Mesendoderm (in vitro differentiated cells): ENCODE measurements around the gene CHAC1.
A peak's percentile ranks its signal among the peaks of the same experiment; 100 is the strongest.

Experiments
- DNase-seq: peaks from one replicate; pipeline ENCODE4 v3.0.0; 2013
- H2AK5ac ChIP-seq: 2 replicates; pipeline ENCODE4 v1.6.1; 2013; ENCODE audit warnings: low read length, inconsistent platforms
- H2BK120ac ChIP-seq: 2 replicates; pipeline ENCODE4 v1.6.1; 2013; ENCODE audit warnings: low read depth, mild to moderate bottlenecking, low read length, moderate library complexity, mixed read lengths
- H2BK15ac ChIP-seq: replicated peaks from 2 replicates; pipeline ENCODE4 v1.6.1; 2013; ENCODE audit warnings: low read depth, mild to moderate bottlenecking, moderate library complexity
- H2BK5ac ChIP-seq: 2 replicates; pipeline ENCODE4 v1.6.1; 2013; ENCODE audit warnings: low read length, inconsistent platforms
- H3K18ac ChIP-seq: 2 replicates; pipeline ENCODE4 v1.6.1; 2013; ENCODE audit warnings: mild to moderate bottlenecking, low read length, mixed read lengths
- H3K23ac ChIP-seq: one replicate; pipeline ENCODE4 v1.6.1; 2013; ENCODE audit warnings: low read length
- H3K27ac ChIP-seq: 2 replicates; pipeline ENCODE4 v1.5.1; 2013; ENCODE audit warnings: low read depth, mild to moderate bottlenecking, inconsistent platforms, low read length, moderate library complexity
- H3K27me3 ChIP-seq: 2 replicates; pipeline ENCODE4 v1.6.1; 2013; ENCODE audit warnings: low read length, control low read depth, mild to moderate bottlenecking, inconsistent platforms; ENCODE audit not compliant: insufficient read depth, poor library complexity
- H3K36me3 ChIP-seq: 2 replicates; pipeline ENCODE4 v1.6.1; 2013; ENCODE audit warnings: low read length, inconsistent platforms; ENCODE audit not compliant: control insufficient read depth, insufficient read depth
- H3K4ac ChIP-seq: one replicate; pipeline ENCODE4 v1.6.1; 2013; ENCODE audit warnings: low read depth, mild to moderate bottlenecking, low read length, moderate library complexity
- H3K4me1 ChIP-seq: 2 replicates; pipeline ENCODE4 v1.6.1; 2013; ENCODE audit warnings: low read depth, low read length, inconsistent platforms; ENCODE audit not compliant: control insufficient read depth
- H3K4me2 ChIP-seq: 2 replicates; pipeline ENCODE4 v1.6.1; 2013; ENCODE audit warnings: low read length
- H3K4me3 ChIP-seq: 2 replicates; pipeline ENCODE4 v1.5.1; 2013; ENCODE audit warnings: mild to moderate bottlenecking, low read length
- H3K56ac ChIP-seq: one replicate; pipeline ENCODE4 v1.6.1; 2013; ENCODE audit warnings: low read length
- H3K79me1 ChIP-seq: 2 replicates; pipeline ENCODE4 v1.6.1; 2013; ENCODE audit warnings: low read length, inconsistent platforms
- H3K79me2 ChIP-seq: 2 replicates; pipeline ENCODE4 v1.6.1; 2013; ENCODE audit warnings: mild to moderate bottlenecking, low read length; ENCODE audit not compliant: control insufficient read depth, insufficient read depth
- H3K9ac ChIP-seq: 2 replicates; pipeline ENCODE4 v1.6.1; 2013; ENCODE audit warnings: low read length, inconsistent platforms
- H4K5ac ChIP-seq: one replicate; pipeline ENCODE4 v1.6.1; 2013; ENCODE audit warnings: low read length
- H4K8ac ChIP-seq: one replicate; pipeline ENCODE4 v1.6.1; 2013; ENCODE audit warnings: low read depth, mild to moderate bottlenecking, control low read depth, low read length, moderate library complexity
- WGBS: extraction: QIAGEN DNeasy Blood & Tissue Kit; methylation state at CpG from one replicate; pipeline ENCODE4 v1.1.7; 2013; ENCODE audit warnings: low lambda C conversion rate, missing lambda C conversion rate; ENCODE audit not compliant: insufficient coverage; ENCODE audit errors: extremely low coverage; 5-methylcytosine and 5-hydroxymethylcytosine counted together

The CHAC1 gene

DNA sequence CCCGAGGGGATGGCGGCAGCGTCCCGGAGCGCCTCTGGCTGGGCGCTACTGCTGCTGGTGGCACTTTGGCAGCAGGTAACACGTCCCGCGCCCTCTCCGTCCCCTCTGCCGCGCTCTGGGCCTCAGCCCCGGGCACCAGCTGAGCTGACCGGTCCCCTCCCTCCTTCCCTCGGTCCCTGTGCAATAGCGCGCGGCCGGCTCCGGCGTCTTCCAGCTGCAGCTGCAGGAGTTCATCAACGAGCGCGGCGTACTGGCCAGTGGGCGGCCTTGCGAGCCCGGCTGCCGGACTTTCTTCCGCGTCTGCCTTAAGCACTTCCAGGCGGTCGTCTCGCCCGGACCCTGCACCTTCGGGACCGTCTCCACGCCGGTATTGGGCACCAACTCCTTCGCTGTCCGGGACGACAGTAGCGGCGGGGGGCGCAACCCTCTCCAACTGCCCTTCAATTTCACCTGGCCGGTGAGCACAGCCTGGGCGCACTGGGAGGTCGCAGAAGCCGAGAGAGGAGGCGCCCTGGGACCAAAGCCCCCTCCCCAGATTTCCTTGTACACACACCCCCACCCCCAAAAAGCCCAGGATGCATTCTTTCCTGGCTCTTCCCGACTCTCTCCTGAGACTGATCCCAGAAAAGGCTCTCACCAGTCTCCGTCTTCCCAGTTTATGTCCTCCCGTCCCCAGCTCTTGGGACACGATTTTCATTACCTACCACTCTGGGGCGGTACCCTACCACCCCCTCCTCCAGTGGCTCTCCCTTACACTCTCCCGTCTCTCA is 23.4 kb upstream of the CHAC1 start:
- Histone ChIP-seq H3K79me1 (no peaks in the 10 kb centered on the region), H3K9ac (peak overlapping the region; percentile 14), H2BK120ac (no peak overlapping the region), H3K27ac (no peak overlapping the region), H3K36me3 (no peaks in the 10 kb centered on the region), H3K4ac (no peak overlapping the region), H2BK15ac (no peak overlapping the region), H2AK5ac (no peak overlapping the region), H3K23ac (no peak overlapping the region), H2BK5ac (no peak overlapping the region), H3K27me3 (peaks cover 53% of the 10 kb centered on the region), H3K4me1 (peaks cover 2% of the 10 kb centered on the region), H3K4me2 (peak overlapping the region; percentile 65), H3K18ac (no peak overlapping the region), H3K4me3 (no peak overlapping the region), H4K5ac (no peak overlapping the region), H4K8ac (no peak overlapping the region), H3K79me2 (no peaks in the 10 kb centered on the region), H3K56ac (no peak overlapping the region)
- DNase-seq: no peak
- no CpG with 5 or more reads among the region's 56 CpGs for WGBS

- Histone ChIP-seq H2BK15ac (no peak overlapping the region), H2AK5ac (no peak overlapping the region), H3K18ac (no peak overlapping the region), H2BK120ac (no peak overlapping the region), H3K23ac (no peak overlapping the region), H4K8ac (no peak overlapping the region), H3K4ac (no peak overlapping the region), H4K5ac (no peak overlapping the region), H3K9ac (peak overlapping the region; percentile 16), H3K27me3 (peaks cover 45% of the 10 kb centered on the region), H3K4me1 (peaks cover 2% of the 10 kb centered on the region), H3K79me2 (no peaks in the 10 kb centered on the region), H3K36me3 (no peaks in the 10 kb centered on the region), H2BK5ac (no peak overlapping the region), H3K4me3 (no peak overlapping the region), H3K56ac (no peak overlapping the region), H3K79me1 (no peaks in the 10 kb centered on the region), H3K27ac (no peak overlapping the region), H3K4me2 (peak overlapping the region; percentile 42)
- DNase-seq: peak; percentile 75
- WGBS: no CpG with 5 or more reads among the region's 46 CpGs
Measured at GRCh38 chr15:40930430-40931299, 22.6 kb upstream of the CHAC1 start.

DNA sequence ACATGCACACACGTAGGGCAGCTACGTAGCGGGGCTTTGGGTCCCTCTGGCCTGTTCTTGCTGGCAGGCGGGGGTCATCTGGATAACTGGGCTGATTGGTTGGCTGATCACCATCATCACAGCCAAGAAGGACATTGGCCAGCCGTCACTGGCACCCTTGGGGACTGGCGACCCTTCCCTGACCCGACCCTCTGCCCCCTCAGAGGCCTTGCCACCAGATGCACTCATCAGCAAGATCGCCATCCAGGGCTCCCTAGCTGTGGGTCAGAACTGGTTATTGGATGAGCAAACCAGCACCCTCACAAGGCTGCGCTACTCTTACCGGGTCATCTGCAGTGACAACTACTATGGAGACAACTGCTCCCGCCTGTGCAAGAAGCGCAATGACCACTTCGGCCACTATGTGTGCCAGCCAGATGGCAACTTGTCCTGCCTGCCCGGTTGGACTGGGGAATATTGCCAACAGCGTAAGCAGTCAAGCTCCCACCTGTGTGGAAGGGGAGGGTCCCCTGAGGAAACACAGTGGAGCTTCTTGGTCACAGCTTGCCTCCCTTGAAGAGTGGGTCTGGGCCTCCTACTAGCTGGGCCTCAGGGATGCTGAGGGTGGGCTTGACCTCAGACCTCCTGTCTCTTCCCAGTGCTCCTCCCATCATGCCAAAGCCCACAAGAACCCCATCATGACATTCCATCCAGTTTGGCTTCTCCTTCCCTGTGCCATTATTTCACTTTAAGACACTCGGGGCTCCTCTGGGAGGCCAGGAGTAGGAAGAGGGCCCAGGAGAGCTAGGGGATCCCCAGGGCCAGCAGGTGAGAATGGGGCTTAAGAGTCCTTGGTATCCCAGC is 21.8 kb upstream of the CHAC1 start:
- Histone ChIP-seq H3K27me3 (peaks cover 39% of the 10 kb centered on the region), H3K27ac (no peak overlapping the region), H3K4me3 (no peak overlapping the region), H3K4me2 (no peak overlapping the region), H3K4me1 (peaks cover 2% of the 10 kb centered on the region), H4K5ac (no peak overlapping the region), H3K79me2 (no peaks in the 10 kb centered on the region), H4K8ac (no peak overlapping the region), H3K18ac (no peak overlapping the region), H2AK5ac (no peak overlapping the region), H3K79me1 (no peaks in the 10 kb centered on the region), H3K56ac (no peak overlapping the region), H3K23ac (no peak overlapping the region), H2BK5ac (no peak overlapping the region), H2BK15ac (no peak overlapping the region), H3K36me3 (no peaks in the 10 kb centered on the region), H3K4ac (no peak overlapping the region), H2BK120ac (no peak overlapping the region), H3K9ac (no peak overlapping the region)
- no peak for DNase-seq
- no CpG with 5 or more reads among the region's 16 CpGs for WGBS

- Histone ChIP-seq H3K18ac (no peak overlapping the region), H3K23ac (no peak overlapping the region), H3K9ac (no peak overlapping the region), H2BK120ac (no peak overlapping the region), H3K79me1 (no peaks in the 10 kb centered on the region), H3K36me3 (no peaks in the 10 kb centered on the region), H2BK5ac (no peak overlapping the region), H3K4me3 (no peak overlapping the region), H4K8ac (no peak overlapping the region), H4K5ac (no peak overlapping the region), H3K56ac (no peak overlapping the region), H3K79me2 (no peaks in the 10 kb centered on the region), H3K4me1 (peaks cover 2% of the 10 kb centered on the region), H3K27me3 (peaks cover 32% of the 10 kb centered on the region), H3K4me2 (no peak overlapping the region), H2BK15ac (no peak overlapping the region), H3K4ac (no peak overlapping the region), H3K27ac (no peak overlapping the region), H2AK5ac (no peak overlapping the region)
- no CpG with 5 or more reads among the region's 8 CpGs for WGBS
- DNase-seq: no peak
Measured at GRCh38 chr15:40932156-40932555, 21.1 kb upstream of the CHAC1 start.

DNA sequence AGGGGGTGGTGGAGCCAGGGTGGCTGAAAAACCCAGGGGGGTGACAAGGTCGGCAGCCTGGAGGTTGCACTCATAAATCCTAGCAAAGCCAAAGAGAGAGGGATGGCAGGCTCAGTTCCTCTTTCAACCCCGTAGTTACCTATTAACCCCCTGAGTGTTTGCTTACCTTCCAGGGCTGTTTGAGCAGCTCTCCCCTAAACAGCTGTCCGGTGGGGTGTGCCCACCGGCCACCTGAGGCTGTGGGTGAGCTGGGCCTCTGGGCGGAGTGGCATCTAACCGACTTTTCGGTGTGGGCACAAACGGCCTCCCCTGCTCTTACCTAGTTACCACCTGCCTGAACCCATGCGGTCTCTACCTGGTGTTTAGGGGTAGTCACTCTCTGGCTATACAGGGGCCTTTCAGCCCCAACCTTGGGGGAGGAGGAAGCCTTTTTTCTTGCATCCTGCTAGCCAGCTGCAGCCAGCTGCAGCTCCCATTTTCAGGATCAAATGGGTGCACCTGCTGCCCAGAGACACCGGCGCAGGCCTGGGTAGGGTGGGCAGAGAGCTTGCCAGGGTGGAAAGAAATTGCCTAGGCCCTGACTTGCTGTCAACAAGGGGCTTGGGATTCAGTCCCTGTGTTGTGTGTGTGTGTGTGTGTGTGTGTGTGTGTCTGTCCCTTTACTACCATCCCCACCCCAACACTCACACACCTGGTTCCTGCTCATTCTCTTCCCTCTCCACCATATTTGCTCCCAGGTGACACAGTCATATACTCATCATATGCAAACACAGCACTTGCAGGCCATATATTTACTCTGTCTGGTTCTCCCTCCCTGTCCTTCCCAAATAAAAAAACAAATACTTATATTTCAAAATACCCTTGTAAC is 20.4 kb upstream of the CHAC1 start:
- no peak overlapping the region for H4K5ac ChIP-seq
- no peaks in the 10 kb centered on the region for H3K79me2 ChIP-seq
- H3K18ac ChIP-seq: no peak overlapping the region
- no peak overlapping the region for H2BK15ac ChIP-seq
- H3K23ac ChIP-seq: no peak overlapping the region
- no peak overlapping the region for H3K27ac ChIP-seq
- H3K9ac ChIP-seq: no peak overlapping the region
- no peak overlapping the region for H2AK5ac ChIP-seq
- H2BK5ac ChIP-seq: no peak overlapping the region
- H3K4me1 ChIP-seq: peaks cover 2% of the 10 kb centered on the region
- no CpG with 5 or more reads among the region's 11 CpGs for WGBS
- H3K79me1 ChIP-seq: no peaks in the 10 kb centered on the region
- H4K8ac ChIP-seq: no peak overlapping the region
- DNase-seq: no peak
- no peak overlapping the region for H3K56ac ChIP-seq
- H3K27me3 ChIP-seq: peaks cover 26% of the 10 kb centered on the region
- H3K36me3 ChIP-seq: no peaks in the 10 kb centered on the region
- no peak overlapping the region for H3K4me2 ChIP-seq
- no peak overlapping the region for H3K4ac ChIP-seq
- no peak overlapping the region for H3K4me3 ChIP-seq
- no peak overlapping the region for H2BK120ac ChIP-seq
